NCI-H2227 treated with DMSO at 0.1 percent for 48 hours (cell line): ENCODE results near the gene GBA2.

Source experiments
- DNase-seq: peaks from one replicate; lab custom pipeline; 2025; lab: John Stamatoyannopoulos, UW

GBA2 gene

DNA sequence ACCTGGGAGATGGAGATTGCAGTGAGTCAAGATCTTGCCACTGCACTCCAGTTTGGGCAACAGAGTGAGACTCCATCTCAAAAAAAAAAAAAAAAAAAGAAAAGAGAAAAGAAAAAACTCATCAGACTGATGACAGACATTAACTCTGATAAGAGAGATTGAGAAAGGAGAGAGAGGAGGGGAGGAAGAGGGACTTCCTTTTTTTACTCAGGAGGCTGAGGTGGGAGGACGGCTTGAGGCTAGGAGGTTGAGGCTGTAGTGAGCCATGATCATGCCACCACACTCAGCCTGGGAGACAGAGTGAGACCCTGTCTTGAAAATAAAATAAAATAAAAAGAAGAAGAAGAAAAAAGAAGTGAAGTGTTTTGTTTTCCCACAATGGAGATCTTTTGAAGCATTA lies 14.8 kb upstream of the GBA2 start:
- DNase-seq: no peak

DNA sequence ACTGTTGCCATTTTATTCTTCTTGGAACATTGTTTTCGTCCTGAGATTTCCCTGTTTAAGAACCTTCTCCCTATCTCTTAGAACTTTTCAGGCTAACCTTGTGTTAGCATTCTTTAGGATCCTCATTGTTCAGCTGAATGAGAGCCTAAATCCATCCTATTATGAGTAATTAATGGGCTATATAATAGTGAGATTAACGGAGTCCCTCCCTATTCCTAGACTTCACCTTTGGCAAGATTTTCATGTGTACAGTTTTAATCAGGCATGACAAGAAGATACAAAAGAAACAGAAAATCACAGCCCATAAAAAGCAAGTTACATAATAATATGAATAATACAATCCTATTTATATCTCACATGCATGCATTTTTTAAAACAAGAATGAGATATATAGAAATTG lies 14.2 kb upstream of the GBA2 start:
- no peak for DNase-seq

DNA sequence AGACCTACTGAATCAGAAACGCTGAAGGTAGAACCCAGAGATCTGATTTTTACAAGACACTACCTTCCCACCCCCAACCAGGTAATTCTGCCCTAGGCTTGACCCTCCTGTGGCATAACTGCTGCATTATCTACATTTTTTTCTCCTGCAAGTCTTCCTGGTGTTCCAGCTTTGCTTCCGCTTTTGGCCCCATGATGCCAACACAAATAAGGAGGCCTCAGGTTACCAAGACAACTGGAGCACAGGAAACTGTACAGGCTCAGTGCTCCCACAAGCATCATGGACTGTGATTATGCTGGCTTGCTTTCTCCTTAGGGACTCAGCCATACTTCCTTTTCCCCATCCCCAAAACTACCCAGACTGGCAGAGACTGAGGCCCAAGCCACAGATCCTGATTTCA lies 11.6 kb upstream of the GBA2 start:
- DNase-seq: no peak

DNA sequence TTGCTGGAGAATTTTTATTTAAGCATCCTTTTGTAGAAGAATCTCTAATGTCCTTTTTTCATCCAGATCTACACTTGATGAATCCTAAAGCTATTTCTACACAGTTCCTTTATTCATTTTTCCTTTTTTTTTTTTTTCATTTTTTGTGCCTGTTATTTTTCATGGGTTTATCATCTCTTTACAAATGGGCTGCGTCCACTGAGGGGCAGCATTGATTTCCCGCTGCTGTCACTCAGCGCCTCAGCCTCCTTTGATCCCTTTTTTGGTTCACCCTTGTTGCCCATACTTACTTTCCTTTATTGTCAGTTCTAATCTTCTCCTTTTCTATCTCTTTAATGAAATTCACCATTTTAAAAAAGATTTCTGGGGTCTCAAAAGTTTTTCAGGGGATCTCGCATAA lies 10.8 kb upstream of the GBA2 start:
- no peak for DNase-seq

DNA sequence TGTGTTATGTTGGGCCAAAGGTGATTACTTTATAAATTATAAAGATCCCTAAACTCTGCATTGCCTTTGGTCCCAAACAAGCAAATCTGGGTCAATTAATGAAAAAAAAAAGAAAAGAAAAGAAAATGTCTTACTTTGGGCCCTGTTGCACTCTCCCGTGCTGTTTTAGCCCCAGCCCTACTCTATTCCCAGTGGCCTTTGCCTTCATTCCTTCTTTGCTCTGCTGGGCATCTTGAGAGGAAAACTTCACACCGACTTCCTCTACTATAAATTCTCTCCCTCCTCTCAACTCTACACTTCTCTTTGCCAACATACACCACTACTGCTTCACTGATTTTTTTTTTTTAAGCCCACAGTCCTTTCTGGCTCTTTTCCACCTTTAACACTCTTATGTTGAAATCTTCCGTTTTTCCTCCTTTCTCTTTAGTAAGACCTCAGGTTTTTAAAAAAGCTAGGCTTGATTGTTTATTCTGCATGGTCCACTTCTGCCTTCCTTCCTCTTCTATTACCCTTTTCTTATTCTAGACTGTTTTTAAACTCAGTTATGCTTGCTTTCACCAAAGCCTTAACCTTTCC lies 9.5 kb upstream of the GBA2 start:
- DNase-seq: no peak

DNA sequence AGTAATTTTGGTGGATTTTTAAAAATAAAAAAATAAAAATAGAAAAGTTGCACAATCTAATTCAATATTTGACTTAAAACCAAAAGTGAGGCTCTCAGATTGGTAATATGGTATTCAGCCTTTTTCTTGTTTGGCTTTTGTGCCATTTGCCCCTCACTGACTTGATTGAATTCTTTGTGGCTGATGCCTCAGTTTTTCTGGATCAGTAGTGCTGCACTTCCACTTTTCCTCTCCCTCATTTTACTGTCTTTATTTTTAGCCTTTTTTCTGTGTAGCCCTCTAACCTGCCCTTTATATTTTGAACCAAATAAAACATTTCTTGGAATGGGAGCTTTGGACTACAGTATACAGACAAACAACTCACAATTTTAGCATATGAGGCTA lies 8.9 kb upstream of the GBA2 start:
- no peak for DNase-seq

DNA sequence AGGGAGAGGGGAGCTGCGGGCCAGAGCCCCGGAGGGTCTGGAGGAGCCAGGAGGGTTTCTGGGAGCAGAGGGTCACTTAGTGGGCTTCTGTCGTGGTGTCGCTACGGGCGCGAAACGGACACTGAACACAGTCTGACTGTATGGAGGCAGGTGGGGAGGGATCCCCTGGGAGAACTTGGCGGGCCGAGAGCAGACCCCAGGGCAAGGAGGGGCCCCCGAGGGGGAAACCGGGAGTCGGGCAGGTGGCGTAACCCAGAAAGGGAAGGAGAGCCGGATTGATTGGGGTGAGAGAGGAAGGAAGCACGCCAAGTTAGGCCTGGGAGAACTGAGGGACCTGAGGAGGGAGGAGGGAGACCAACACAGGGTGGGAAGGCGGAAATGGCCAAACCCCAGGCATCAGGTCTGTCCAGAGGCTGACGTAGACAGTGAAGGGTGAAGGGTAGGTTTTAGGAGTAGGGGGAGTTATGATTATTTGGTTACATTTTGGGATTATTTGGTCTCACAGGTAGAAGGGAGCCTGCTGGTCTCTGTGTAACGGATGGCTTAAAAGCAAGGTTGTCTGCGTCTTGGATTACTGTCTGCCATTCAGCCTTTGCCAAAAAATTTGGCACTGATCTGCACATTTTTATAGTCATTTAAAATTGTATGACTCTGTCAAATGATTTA lies 8.3 kb upstream of the GBA2 start:
- DNase-seq: peak; percentile 5

DNA sequence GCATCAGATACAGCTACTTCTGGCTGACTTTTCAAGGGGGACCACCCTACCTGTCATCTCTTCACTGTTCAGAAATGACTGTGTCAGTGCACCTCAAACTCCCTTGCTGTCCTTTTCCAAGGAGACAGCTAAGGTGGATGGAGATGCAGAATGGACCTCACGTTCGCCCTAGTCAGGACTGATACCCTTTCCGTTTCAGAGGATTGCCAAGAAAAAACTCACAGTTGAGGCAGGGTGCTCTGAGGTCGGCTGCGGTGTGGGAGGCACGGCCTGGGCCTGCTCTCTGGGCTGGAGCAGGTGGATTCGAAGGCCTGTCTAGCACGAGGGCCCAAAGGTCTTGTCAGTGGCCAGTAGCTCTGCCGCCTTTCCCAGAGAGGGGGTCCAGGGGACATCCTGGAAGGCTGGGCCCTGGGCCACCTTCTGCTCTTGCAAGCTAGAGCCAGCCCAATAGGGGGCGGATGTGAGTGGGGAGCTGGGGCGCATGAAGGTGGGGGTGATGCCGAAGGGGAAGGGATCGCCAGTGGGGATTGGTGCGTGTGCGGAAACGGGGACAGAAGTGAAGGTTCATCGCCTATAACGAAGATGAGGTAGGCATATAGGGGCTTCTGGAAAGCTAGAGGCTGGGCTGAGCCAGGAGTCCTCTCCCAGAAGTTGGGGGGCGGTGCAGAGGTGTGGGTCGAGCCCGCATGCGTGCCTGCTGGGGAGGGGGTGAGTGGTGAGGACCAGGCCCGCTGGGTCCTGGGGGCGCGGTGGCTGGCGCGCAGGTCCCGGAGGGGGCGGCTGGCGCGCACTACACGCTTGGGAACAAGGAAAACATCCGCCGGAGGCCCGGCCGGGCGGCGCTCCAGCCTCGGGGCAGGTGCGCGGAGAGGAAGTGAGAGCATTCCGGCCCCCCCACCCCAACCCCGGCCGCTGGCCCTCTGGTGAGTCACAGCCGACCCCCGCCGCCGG lies 7.5 kb upstream of the GBA2 start:
- DNase-seq: peak; percentile 25

DNA sequence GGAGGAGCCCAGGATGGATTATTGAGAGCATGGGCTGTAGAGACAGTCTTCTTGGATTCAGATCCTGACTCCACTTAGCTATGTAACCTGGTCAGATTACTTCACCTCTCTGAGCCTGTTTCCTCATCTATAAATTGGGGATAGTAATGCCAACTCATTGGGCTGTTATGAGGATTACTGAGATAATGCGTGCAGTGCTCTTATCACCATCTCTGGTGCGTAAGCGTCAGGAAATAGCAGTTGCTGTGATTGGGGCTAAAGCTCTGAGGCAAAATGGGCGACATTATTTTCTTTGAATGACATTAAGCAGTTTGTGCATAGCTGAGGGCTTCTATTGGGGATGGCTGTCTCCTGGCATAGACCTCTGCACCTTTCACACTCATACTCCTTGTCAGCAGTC lies 6.0 kb upstream of the GBA2 start:
- no peak for DNase-seq

DNA sequence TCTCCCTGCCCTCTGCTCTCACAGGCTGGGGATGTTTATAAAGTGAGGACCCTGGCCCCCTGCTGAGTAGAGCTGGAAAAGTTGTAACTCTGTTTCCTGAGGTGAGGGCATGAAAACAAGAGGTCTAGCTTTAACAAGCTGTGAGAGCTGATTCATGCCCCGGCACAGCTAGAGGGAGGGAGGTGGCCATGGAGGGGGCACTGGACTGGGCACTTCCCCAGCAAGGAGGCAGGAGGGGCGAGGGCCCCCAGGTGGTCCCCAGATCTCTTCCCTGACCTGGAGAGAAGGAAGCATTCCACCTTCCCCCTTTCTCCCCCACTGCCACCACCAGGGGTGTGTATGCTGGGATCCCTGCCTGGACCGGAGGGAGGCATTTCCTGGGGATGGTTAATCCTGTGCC lies 5.2 kb upstream of the GBA2 start, which contains the start of gene MSMP:
MSMP (minus strand) TSS at position 13 of the 400 bp plus-strand sequence. CDS start 147 bp downstream, outside the sequence.
- DNase-seq: no peak

DNA sequence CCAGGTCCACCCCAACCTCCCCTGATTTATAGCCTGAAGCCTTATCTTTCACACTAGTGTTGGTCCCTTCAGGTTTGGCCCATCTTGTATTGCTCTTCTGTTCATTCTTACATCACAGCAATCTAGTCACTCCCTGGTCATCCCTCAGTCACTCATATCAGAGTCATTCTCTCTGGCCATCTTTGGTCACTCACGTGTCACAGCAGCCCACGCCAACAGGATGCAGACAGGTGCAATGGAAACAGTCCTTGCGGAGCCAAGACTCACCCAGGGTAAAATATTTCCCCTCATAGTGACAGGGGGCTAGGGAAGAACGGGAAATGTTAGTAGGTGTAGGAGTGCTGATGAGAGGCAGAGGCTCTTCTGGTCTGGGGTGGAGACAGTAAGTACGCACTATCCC lies 4.4 kb upstream of the GBA2 start:
- DNase-seq: no peak

DNA sequence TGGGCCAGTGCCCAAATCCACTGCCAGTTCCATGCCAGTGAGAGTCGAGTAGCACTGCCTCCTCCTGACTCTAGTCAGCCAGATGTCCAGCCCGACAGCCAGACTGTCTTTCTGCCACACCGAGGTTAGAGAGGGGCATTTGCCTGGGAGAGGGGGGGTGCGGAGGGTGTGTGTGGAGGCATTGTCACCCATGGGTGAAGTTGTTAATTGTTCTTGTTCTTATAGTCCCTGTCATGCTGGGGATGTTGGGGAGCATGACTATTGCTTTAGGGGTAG lies 1.2 kb upstream of the GBA2 start:
- DNase-seq: no peak

DNA sequence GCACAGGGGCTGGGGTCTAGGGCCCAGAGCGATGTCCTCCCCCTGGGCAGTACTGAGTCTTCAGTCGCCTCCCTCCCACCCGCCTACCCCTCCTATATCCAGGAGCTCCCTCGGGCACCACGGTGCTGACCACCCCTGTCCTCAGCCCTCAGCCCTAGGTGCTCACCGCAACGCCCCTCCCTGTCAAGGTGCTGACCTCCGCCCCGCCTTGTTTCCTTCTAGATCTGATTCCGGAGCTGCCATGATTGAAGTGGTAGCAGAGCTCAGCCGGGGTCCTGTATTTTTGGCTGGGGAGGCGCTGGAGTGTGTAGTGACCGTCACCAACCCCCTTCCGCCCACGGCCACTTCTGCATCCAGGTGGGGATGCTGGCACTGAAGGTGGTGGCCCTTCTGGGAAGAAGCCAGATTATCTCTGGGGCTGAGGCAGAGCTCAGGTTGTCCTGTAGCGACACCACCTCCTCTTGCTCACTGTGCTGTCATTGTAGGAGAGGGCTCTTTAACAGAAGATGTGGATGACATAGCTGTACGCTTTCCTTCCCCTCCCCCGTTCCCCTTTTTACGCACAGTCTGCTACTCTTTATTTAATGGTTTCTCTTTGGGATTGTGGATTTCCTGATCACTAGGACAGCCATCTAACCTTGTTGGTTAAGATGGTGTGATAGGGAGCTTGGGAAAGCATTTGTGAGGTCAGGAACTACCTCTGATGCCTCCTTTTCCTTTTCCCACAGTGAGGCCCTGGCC lies 657 bp upstream of the GBA2 start:
- no peak for DNase-seq

DNA sequence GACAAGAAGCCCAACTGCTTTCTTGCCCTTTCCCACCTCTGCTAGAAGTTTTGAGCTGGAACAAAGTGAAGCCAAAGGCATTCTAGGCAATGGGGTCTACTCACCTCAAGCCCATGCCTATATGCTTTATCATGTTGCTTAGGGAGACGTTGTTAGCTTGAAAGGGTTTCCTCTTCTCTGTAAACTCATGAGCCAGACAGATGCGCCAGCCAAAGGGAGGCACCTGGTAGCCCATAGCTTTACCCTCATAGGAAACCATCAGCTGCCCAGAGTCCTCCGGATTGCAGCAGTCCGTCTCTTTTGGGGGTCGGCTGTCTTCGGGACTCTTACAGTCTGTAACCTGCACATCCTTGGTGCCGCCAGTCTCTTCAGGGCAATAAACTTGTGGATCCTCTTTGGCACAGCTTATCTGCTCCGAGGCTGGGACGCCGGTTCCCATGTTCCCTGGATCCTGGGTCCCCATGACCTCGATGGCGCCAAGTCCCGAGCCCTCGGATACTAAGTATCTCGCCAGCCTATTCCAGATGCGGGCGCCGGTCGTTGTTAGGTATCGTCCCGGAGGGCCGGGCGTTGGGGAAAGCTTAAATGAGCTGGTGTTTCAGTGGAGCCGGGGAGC lies 678 bp downstream of the GBA2 start:
- no peak for DNase-seq

DNA sequence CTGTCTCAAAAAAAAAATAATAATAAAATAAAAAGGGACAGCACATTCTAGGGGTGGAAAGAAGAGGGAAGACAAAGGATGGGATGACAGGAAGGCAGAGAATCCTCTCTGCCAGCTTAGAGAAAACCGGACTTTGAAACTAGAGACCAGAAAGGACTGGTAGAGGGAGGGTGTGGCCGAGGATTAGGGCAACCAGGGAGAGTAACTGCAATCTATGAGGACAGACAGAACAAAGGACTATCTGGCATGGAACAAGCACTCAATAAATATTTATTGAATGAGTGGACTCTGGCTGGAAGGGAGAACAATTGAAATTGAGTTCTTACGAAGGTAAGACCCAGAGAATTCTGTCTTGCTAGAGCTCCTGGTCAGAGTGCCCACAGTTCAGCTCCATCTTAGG lies 2.4 kb downstream of the GBA2 start:
- DNase-seq: no peak

DNA sequence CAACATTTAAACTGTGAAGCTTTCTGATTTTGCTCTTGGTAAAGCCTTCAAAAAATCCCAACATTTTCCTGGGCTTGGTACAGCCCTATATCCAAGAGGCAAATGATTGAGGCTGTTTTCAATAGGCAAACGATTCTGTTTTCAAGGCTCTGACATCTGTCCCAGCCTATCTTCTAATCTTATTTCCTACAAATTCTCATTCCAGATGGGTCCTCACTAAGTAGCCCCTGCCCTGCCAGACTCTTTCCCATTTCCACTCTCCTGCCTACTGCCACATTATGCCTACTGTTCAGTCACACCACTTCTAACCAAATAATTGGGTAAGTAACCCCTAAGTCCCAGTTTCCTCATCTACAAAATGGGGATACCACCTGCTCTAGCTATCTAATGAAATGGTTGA lies 3.5 kb downstream of the GBA2 start:
- DNase-seq: no peak

DNA sequence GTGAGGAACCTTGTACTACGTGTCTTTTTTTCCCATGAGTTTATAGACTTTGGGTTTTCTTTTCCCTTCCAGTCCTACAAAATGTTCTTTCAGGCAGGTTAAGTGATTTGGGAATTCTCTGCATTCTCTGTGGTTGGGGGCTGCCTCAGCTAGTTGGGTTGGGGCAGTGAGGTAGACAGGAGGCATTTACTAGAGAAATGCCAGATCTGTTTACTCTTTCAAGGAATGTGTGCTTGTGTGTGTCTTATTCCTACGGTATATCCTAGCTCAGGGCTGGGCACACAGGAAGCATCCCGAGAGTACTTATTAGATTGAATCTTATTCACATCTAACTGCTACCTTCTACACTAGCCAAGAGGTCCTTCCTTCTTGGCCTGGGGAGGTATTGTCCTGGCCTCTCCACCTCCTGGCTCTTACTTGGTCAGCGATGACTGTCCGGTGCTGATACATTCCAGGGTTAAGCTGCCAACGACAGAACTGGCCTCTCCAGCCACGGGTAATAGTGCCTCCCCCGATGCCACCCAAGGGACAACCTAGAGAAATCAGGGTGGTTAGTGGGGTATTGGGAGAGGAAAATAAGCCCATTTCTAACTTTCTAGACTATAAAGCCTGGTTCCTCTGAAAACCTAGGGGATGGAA lies 5.0 kb downstream of the GBA2 start:
- no peak for DNase-seq

DNA sequence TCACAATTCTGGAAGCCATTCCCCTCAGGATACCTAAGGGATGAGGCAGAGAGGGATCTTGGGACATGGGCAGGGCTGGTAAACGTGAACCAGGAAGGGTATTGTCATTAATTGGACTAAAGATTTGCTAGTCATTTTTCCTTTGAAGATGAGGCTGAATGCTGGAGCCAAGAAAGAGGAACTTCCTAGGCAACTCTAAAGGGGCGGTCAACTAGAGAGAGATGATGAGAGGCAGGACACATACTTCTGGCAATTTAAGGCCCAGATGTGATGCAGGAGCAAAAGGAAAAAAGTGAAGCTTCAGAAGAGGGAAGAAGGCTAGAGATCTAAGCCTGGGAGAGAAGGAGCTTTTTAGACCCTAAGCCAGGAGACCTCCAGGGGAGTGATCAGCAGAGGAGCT lies 5.6 kb downstream of the GBA2 start:
- DNase-seq: no peak

DNA sequence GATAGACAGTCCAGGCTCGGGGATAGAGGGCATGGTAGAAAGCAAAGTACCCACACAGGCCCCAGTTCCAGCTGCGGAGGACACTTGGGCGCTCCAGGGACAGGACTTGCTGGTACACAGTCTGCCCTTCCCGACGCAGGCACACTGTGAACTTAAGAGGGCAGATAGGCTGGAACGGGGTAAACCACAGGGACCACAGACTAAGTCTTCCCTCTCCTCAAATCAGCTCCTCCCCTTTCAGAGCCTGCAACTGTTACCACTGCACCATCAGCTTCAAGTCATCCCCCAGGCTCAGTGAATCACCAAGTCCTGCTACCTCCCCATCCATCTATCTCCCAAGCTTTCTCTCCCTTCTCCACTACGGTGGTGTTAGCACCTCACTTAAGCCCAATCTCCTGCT lies 7.3 kb downstream of the GBA2 start:
- no peak for DNase-seq

DNA sequence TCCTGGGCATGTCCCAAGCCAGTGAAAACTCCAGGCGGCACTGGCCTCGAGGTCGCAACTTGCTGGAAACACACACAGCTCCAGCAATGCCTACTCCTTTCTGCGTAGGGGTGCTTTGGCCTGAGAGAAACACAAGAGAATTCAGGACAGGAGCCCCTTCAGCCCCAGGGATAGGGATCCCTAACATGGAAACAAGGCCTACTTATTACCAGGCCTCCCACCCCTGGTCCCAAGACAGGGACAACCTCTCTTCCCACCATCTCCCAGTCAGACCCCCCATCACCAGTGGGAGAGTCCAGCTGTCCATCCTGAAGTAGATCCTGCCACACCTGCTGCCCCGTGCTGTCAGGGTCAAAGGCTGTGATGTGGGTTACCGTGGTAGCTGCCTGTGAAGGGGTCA lies 8.8 kb downstream of the GBA2 start:
- DNase-seq: no peak

DNA sequence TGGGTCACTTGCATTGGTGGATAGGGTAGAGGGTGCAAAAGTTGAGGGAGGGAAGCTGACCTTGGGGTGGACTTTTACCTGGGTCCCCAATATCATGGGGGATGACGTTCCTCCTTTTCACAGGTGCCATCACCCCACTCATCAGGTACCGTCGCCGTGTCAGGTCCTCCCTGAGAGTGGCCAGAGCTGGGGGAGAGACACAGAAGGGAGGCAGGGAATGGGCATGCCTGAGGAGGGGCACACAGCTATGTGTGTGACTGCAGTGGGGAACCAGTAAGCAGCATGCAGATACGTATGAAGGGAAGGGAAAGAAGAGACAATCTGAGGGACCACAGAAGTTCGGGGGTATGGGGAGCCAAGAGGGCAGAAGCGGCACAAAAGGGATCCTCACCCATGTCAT lies 10.1 kb downstream of the GBA2 start:
- no peak for DNase-seq

DNA sequence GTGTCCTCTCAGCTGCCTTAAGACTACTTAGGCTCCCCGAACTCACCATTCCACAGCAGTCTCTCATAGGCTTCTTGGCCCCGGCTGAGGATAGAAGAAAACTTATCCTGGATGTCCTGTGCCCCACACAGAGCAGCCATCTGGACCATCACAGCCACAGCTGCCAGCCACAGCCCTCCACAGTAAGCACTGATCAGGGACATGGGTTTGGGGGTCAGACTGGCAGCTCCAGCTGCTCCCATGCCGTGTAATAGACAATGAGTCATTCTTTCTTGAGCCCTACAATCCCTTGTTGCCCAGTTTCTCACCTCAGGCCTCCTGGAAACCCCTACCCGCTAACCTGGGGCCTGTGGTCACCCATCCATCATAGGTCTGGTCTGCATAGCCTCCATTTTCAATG lies 10.8 kb downstream of the GBA2 start:
- no peak for DNase-seq
